CD4-positive, alpha-beta memory T cell (primary cell): ENCODE measurements around the gene TTLL11. TPM values are rescaled to one million over a fixed set of nuclear protein-coding genes. Genes with fewer than 3 reads are reported as not detected.

ENCODE experiments used
- CTCF ChIA-PET: fragments of 350-600 bp; sonication (Branson Sonifier 250); formaldehyde crosslinking; loops from one replicate; lab custom pipeline; 2021; ENCODE audit warnings: inconsistent platforms; ENCODE audit not compliant: partially characterized antibody; lab: Charles Lee
- POLR2A ChIA-PET: fragments of 350-600 bp; sonication (Branson Sonifier 250); formaldehyde crosslinking; loops from one replicate; lab custom pipeline; 2021; ENCODE audit not compliant: partially characterized antibody; lab: Charles Lee
- DNase-seq, 5 donors: peaks; one replicate each; pipeline versions ENCODE4 v3.0.0 to v3.0.0-alpha.2; 2020 to 2022; ENCODE audit warnings: mixed read lengths in 1 of 5
- H3K27ac ChIP-seq: one replicate; pipeline ENCODE4 v1.7.0; 2013; ENCODE audit warnings: low read depth, low read length
- H3K27me3 ChIP-seq: 2 replicates; pipeline ENCODE4 v1.7.0; 2013; ENCODE audit warnings: mild to moderate bottlenecking, low read length, moderate library complexity; ENCODE audit not compliant: insufficient read depth
- H3K36me3 ChIP-seq: 2 replicates; pipeline ENCODE4 v1.7.0; 2013; ENCODE audit warnings: mild to moderate bottlenecking, low read length, moderate library complexity; ENCODE audit not compliant: insufficient read depth
- H3K4me1 ChIP-seq: 2 replicates; pipeline ENCODE4 v1.7.0; 2013; ENCODE audit warnings: mild to moderate bottlenecking, low read length, moderate library complexity; ENCODE audit not compliant: insufficient read depth
- H3K4me3 ChIP-seq, 2 donors: one replicate each; pipeline ENCODE4 v1.7.0; 2013; ENCODE audit warnings: low read length in 2 of 2, mild to moderate bottlenecking in 1 of 2
- H3K9me3 ChIP-seq, 2 donors: one replicate each; pipeline ENCODE4 v1.7.0; 2013; ENCODE audit warnings: low read length in 2 of 2, control low read depth in 1 of 2; ENCODE audit not compliant: control insufficient read depth in 1 of 2
- H3K27ac Mint-ChIP-seq, 7 donors: one replicate each; pipeline ENCODE4 v1.8.0; 2020 to 2021; ENCODE audit warnings: mixed read lengths in 7 of 7, mild to moderate bottlenecking in 6 of 7, inconsistent platforms in 3 of 7, moderate library complexity in 3 of 7
- H3K27me3 Mint-ChIP-seq, 2 donors: one replicate each; pipeline ENCODE4 v1.8.0; 2020 to 2021; ENCODE audit warnings: mixed read lengths in 2 of 2
- H3K36me3 Mint-ChIP-seq, 2 donors: one replicate each; pipeline ENCODE4 v1.8.0; 2020 to 2021; ENCODE audit warnings: mixed read lengths in 2 of 2, inconsistent platforms in 1 of 2, mild to moderate bottlenecking in 1 of 2
- H3K4me1 Mint-ChIP-seq, 4 donors: one replicate each; pipeline ENCODE4 v1.8.0; 2020 to 2021; ENCODE audit warnings: mixed read lengths in 4 of 4, mild to moderate bottlenecking in 1 of 4
- H3K4me3 Mint-ChIP-seq, 8 donors: one replicate each; pipeline ENCODE4 v1.8.0; 2020 to 2021; ENCODE audit warnings: mixed read lengths in 8 of 8, mild to moderate bottlenecking in 7 of 8, moderate library complexity in 6 of 8, inconsistent platforms in 3 of 8
- H3K9me3 Mint-ChIP-seq, 8 donors: one replicate each; pipeline ENCODE4 v1.8.0; 2020 to 2021; ENCODE audit warnings: mixed read lengths in 8 of 8, mild to moderate bottlenecking in 5 of 8, inconsistent platforms in 3 of 8, moderate library complexity in 1 of 8
- intact Hi-C: fragments of 100-400 bp; cut with micrococcal nuclease; formaldehyde crosslinking; loops from one replicate; pipeline ENCODE4 v1.15.1; 2023
- polyA plus RNA-seq, 2 donors: library from polyadenylated mRNA; unstranded; fragments of 300-500 nt; fragmentation: Illumina TruSeq; gene quantifications; one replicate each; pipeline ENCODE4 v1.2.3, GENCODE V29; 2021
- total RNA-seq, 2 experiments: library from RNA; stranded (reverse); gene quantifications; one replicate each; pipeline ENCODE4 v1.2.3, GENCODE V29; 2021

Gene TTLL11
- total and polyA plus RNA-seq, 4 experiments from 2014 or later = 2.7 to 7.8 (median 3.1) TPM

DNA sequence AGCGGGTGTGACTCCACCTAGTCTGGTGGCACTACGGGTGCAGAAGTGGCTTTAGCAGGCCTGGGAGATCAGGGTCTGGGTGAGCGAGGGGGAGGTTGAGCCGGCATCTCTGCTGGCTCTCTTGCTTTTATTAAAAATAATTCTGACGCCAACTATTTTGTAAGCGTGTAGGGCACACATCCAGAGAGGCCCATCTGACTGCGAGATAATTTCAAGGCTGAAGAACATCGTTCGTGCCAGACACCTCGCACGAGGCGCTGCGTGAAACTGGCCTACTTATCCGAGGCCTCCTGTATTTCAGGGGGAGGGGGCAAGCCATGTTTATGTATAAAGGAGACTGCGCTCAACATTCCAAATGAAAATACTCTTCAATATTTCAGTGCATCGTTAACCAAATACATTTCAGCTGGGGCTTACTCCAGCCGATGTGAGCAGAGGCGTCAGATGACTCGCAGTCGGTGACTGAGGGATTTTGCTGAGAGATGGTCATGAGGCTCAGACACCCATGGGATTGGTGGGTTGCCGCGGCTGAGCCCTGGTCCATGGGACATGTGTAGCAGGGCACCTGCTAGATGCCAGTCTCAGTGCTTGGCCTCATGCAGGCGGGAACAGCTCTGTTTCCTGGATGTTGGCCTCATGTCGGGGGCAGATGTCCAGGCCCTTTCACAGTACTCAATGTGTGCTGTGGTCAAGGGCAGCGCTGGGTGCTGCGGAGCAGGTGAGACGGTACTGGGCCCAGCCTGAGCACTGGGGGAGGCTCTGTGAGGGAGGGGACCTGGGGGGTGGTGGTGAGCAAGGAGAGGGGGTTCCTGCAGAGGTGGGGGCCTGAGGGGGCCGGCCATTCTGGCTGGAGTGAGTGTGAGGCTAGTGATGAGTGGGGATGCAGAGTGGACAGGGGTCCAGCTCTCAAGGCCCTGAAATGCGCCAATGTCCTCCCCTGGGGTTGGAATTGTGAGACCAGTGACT is 240.2 kb downstream of the TTLL11 start:
- no peaks in the 10 kb centered on the region for H3K36me3 ChIP-seq
- intact Hi-C loops = no loop called here
- DNase-seq = no peak
- Mint-ChIP-seq H3K27me3 (no peaks in the 10 kb centered on the region), H3K4me3 (no peak overlapping the region), H3K9me3 (peaks cover 3 to 15% (median 10%) of the 10 kb centered on the region in 8 donors), H3K27ac (no peak overlapping the region), H3K36me3 (peaks cover 0 to 12% of the 10 kb centered on the region in 2 donors), H3K4me1 (no peaks in the 10 kb centered on the region)
- ChIA-PET CTCF (no interaction called here), POLR2A (no interaction called here)
- no peaks in the 10 kb centered on the region for H3K4me1 ChIP-seq
- H3K27ac ChIP-seq = no peak overlapping the region
- no peaks in the 10 kb centered on the region for H3K27me3 ChIP-seq
- H3K4me3 ChIP-seq = no peak overlapping the region
- no peaks in the 10 kb centered on the region for H3K9me3 ChIP-seq

DNA sequence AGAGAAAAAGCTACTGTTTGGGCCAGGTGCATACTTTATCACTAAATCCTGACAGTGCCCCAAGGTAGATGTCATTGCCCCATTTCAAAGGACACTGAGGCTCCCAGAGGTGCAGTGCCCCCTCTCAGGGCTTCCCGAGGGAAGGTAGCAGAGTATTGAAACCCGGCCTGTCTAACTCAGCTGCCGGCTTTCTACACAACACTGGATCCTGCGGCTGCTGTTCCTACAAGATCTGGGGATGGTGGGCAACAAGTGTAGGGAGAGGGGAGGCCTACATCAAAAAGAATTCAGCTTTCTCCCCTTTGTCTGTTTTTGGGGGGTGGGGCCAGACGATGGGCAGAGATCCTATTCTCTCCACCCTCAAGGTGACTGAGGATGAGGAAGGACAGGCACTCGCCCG is 240.9 kb downstream of the TTLL11 start:
- H3K9me3 Mint-ChIP-seq = peaks cover 3 to 21% (median 11%) of the 10 kb centered on the region in 8 donors
- no peaks in the 10 kb centered on the region for H3K4me1 Mint-ChIP-seq
- H3K27ac Mint-ChIP-seq = no peak overlapping the region
- POLR2A ChIA-PET = no interaction called here
- no peak for DNase-seq
- intact Hi-C loops = no loop called here
- no peak overlapping the region for H3K4me3 Mint-ChIP-seq
- H3K9me3 ChIP-seq = no peaks in the 10 kb centered on the region
- no peaks in the 10 kb centered on the region for H3K27me3 ChIP-seq
- no peak overlapping the region for H3K4me3 ChIP-seq
- no peaks in the 10 kb centered on the region for H3K27me3 Mint-ChIP-seq
- peaks cover 0 to 12% of the 10 kb centered on the region in 2 donors for H3K36me3 Mint-ChIP-seq
- H3K27ac ChIP-seq = no peak overlapping the region
- CTCF ChIA-PET = no interaction called here
- no peaks in the 10 kb centered on the region for H3K4me1 ChIP-seq
- H3K36me3 ChIP-seq = no peaks in the 10 kb centered on the region

DNA sequence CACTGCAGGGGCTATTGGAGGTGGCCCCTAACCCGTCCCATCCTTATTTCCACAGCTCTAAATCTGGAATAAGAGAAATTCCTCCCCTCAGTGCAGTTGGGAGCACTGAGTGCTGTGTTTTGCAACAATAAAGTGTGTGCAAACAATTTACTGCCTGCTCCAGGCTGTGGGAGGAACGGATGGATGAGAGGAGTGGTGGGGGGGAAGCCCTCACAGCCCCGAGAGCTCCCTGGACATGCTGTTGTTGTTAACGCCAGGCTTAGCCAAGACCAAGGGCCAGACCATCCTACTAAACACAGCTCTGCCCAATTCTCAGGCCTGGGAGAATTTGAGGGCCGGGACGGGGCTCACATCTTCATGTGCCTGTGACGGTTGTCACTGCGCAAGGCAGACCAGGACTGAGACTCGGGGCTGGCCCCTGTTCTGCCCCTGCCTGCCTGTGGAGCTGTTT is 241.4 kb downstream of the TTLL11 start:
- Mint-ChIP-seq H3K36me3 (peaks cover 0 to 12% of the 10 kb centered on the region in 2 donors), H3K9me3 (peaks cover 3 to 24% (median 11%) of the 10 kb centered on the region in 8 donors), H3K4me1 (no peaks in the 10 kb centered on the region), H3K27me3 (peaks cover 0 to 1% of the 10 kb centered on the region in 2 donors), H3K27ac (no peak overlapping the region), H3K4me3 (no peak overlapping the region)
- Histone ChIP-seq H3K27ac (no peak overlapping the region), H3K27me3 (no peaks in the 10 kb centered on the region), H3K4me3 (no peak overlapping the region), H3K36me3 (no peaks in the 10 kb centered on the region), H3K9me3 (no peaks in the 10 kb centered on the region), H3K4me1 (no peaks in the 10 kb centered on the region)
- POLR2A ChIA-PET = no interaction called here
- CTCF ChIA-PET = no interaction called here
- no peak for DNase-seq
- intact Hi-C loops = no loop called here

DNA sequence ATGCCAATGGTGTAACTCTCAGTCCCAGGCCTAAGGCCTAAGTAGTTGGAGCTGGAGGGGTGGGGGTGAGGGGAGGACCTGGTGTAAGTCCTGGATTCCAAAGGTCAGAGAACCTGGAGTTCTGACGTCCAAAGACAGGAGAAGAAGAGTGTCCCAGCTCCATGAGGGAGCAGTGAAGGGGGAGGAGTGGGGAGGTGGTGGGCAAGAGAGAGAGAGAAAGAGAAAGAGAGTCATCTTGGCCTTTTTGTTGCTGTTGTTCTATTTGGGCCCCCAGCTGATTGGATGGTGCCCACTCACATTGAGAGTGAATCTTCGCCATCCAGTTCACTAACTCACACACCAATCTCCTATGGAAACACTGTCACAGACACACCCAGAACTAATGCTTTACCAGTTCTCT is 242.7 kb downstream of the TTLL11 start:
- ChIA-PET CTCF (no interaction called here), POLR2A (no interaction called here)
- Histone ChIP-seq H3K9me3 (no peaks in the 10 kb centered on the region), H3K27me3 (no peaks in the 10 kb centered on the region), H3K27ac (no peak overlapping the region), H3K36me3 (no peaks in the 10 kb centered on the region), H3K4me1 (no peaks in the 10 kb centered on the region), H3K4me3 (no peak overlapping the region)
- no peak for DNase-seq
- intact Hi-C loops = no loop called here
- no peaks in the 10 kb centered on the region for H3K4me1 Mint-ChIP-seq
- H3K9me3 Mint-ChIP-seq = peaks cover 3 to 24% (median 14%) of the 10 kb centered on the region in 8 donors
- H3K27ac Mint-ChIP-seq = no peak overlapping the region
- H3K36me3 Mint-ChIP-seq = peaks cover 0 to 12% of the 10 kb centered on the region in 2 donors
- H3K27me3 Mint-ChIP-seq = peaks cover 0 to 1% of the 10 kb centered on the region in 2 donors
- H3K4me3 Mint-ChIP-seq = no peak overlapping the region

DNA sequence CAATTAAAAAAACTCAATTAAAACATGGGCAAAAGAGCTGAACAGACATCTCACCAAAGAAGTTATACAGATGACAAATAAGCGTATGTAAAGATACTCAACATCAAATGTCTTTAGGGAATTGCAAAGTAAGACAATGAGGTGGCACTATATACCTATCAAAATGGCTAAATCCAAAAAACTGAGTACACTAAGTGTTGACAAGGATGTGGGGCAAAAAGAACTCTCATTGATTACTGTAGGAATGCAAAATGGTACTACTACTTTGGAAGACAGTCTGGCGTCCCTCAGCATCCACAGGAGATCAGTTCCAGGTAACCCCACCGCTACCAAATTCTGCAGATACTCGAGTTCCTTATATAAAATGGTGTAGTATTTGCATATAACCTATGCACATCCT is 243.6 kb downstream of the TTLL11 start:
- peaks cover 3 to 29% (median 17%) of the 10 kb centered on the region in 8 donors for H3K9me3 Mint-ChIP-seq
- CTCF ChIA-PET = no interaction called here

DNA sequence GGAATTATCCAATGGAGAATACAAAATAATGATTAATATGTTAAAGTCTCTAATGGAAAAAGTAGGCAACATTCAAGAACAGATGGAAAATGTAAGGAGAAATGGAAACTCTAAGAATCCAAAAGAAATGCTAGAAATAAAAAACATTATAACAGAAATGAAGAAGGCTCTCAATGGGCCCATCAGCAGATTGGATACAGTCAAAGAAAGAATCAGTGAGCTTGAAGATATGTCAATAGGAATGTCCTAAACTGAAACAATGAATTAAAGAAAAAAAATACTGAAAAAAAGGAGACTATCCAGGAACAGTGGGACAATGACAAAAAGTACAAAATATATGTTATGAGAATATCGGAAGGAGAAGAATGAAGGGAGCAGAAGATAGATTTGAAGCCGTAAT is 248.5 kb downstream of the TTLL11 start:
- Mint-ChIP-seq H3K9me3 (peaks cover 3 to 29% (median 20%) of the 10 kb centered on the region in 8 donors), H3K27me3 (peaks cover 0 to 4% of the 10 kb centered on the region in 2 donors), H3K4me3 (no peak overlapping the region), H3K27ac (no peak overlapping the region), H3K4me1 (no peaks in the 10 kb centered on the region), H3K36me3 (peaks cover 0 to 16% of the 10 kb centered on the region in 2 donors)
- no peaks in the 10 kb centered on the region for H3K4me1 ChIP-seq
- no peak overlapping the region for H3K4me3 ChIP-seq
- no peak for DNase-seq
- no peaks in the 10 kb centered on the region for H3K27me3 ChIP-seq
- intact Hi-C loops = no loop called here
- ChIA-PET CTCF (no interaction called here), POLR2A (no interaction called here)
- no peaks in the 10 kb centered on the region for H3K36me3 ChIP-seq
- H3K27ac ChIP-seq = no peak overlapping the region
- H3K9me3 ChIP-seq = no peaks in the 10 kb centered on the region

More for the DNA sequence above, 243.6 kb downstream of the TTLL11 start:
- H3K36me3 Mint-ChIP-seq = peaks cover 0 to 12% of the 10 kb centered on the region in 2 donors
- POLR2A ChIA-PET = no interaction called here
- Histone ChIP-seq H3K4me1 (no peaks in the 10 kb centered on the region), H3K36me3 (no peaks in the 10 kb centered on the region), H3K27ac (no peak overlapping the region), H3K27me3 (no peaks in the 10 kb centered on the region), H3K4me3 (no peak overlapping the region), H3K9me3 (no peaks in the 10 kb centered on the region)
- no peak overlapping the region for H3K4me3 Mint-ChIP-seq
- no peak overlapping the region for H3K27ac Mint-ChIP-seq
- H3K4me1 Mint-ChIP-seq = no peaks in the 10 kb centered on the region
- DNase-seq = no peak
- intact Hi-C loops = no loop called here
- H3K27me3 Mint-ChIP-seq = peaks cover 0 to 4% of the 10 kb centered on the region in 2 donors

DNA sequence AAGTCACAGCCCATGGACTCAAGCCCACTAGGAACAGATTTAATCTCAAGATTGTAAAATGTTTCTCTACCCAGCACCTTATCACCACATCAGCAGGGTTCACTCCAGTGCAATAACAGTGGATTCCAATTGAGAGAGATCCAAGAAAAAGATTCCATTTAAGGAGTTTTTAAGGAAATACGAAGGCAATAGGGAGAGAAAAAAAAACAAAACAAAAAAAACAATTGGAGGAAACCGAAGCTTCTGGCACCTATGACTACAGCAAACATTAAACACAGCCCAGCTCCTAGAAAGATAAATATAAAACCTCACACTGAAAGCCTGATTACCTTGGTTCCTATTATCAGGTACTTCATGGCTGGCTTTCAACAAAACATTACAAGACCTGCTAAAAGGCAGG is 249.0 kb downstream of the TTLL11 start:
- no peak for DNase-seq
- intact Hi-C loops = no loop called here
- H3K27me3 ChIP-seq = no peaks in the 10 kb centered on the region
- no peaks in the 10 kb centered on the region for H3K36me3 ChIP-seq
- H3K27ac Mint-ChIP-seq = no peak overlapping the region
- H3K4me3 ChIP-seq = no peak overlapping the region
- peaks cover 3 to 24% (median 16%) of the 10 kb centered on the region in 8 donors for H3K9me3 Mint-ChIP-seq
- H3K36me3 Mint-ChIP-seq = peaks cover 0 to 12% of the 10 kb centered on the region in 2 donors
- ChIA-PET POLR2A (no interaction called here), CTCF (no interaction called here)
- peaks cover 0 to 4% of the 10 kb centered on the region in 2 donors for H3K27me3 Mint-ChIP-seq
- H3K27ac ChIP-seq = no peak overlapping the region
- H3K9me3 ChIP-seq = no peaks in the 10 kb centered on the region
- H3K4me1 Mint-ChIP-seq = no peaks in the 10 kb centered on the region
- H3K4me3 Mint-ChIP-seq = no peak overlapping the region
- no peaks in the 10 kb centered on the region for H3K4me1 ChIP-seq
